MM.1S (cell line): Measurements from ENCODE around the gene ZNF124.

Source experiments
- DNase-seq: peaks from one replicate; pipeline ENCODE4 v3.0.0-alpha.2; 2015
- H2AFZ ChIP-seq: fragments of 300-600 bp; sonication (generic); 2 replicates; pipeline ENCODE4 v1.6.0; 2016; ENCODE audit warnings: antibody characterized with exemption, low read length
- H3F3A ChIP-seq: fragments of 300-600 bp; sonication (generic); 2 replicates; pipeline ENCODE4 v1.6.1; 2016; ENCODE audit warnings: mild to moderate bottlenecking, antibody characterized with exemption, low read length, moderate library complexity, mixed read lengths; ENCODE audit not compliant: insufficient read depth
- H3K27ac ChIP-seq: fragments of 300-600 bp; sonication (generic); 2 replicates; pipeline ENCODE4 v1.5.1; 2016; ENCODE audit warnings: mild to moderate bottlenecking, low read length
- H3K27me3 ChIP-seq: fragments of 300-600 bp; sonication (generic); replicated peaks from 2 replicates; pipeline ENCODE4 v1.6.0; 2016; ENCODE audit warnings: low read length; ENCODE audit not compliant: insufficient read depth
- H3K36me3 ChIP-seq: fragments of 300-600 bp; sonication (generic); replicated peaks from 2 replicates; pipeline ENCODE4 v1.6.1; 2016; ENCODE audit warnings: mild to moderate bottlenecking, low read length, mixed read lengths; ENCODE audit not compliant: insufficient read depth
- H3K4me1 ChIP-seq: fragments of 300-600 bp; sonication (generic); 2 replicates; pipeline ENCODE4 v1.6.1; 2016; ENCODE audit warnings: low read length, mixed read lengths
- H3K4me2 ChIP-seq: fragments of 300-600 bp; sonication (generic); 2 replicates; pipeline ENCODE4 v1.6.0; 2016; ENCODE audit warnings: low read depth, low read length
- H3K4me3 ChIP-seq: fragments of 300-600 bp; sonication (generic); 2 replicates; pipeline ENCODE4 v1.5.1; 2016; ENCODE audit warnings: low read length, mixed read lengths
- H3K79me2 ChIP-seq: fragments of 300-600 bp; sonication (generic); 2 replicates; pipeline ENCODE4 v1.6.1; 2016; ENCODE audit warnings: mixed run types, low read length, mixed read lengths
- H3K9ac ChIP-seq: fragments of 300-600 bp; sonication (generic); 2 replicates; pipeline ENCODE4 v1.6.1; 2016; ENCODE audit warnings: low read length, mixed read lengths
- H3K9me2 ChIP-seq: fragments of 300-600 bp; sonication (generic); replicated peaks from 2 replicates; pipeline ENCODE4 v1.6.1; 2016; ENCODE audit warnings: mild to moderate bottlenecking, low read length, mixed read lengths; ENCODE audit not compliant: insufficient read depth
- H3K9me3 ChIP-seq: fragments of 300-600 bp; sonication (generic); replicated peaks from 2 replicates; pipeline ENCODE4 v1.6.1; 2016; ENCODE audit warnings: mild to moderate bottlenecking, low read length, mixed read lengths; ENCODE audit not compliant: insufficient read depth
- H4K20me1 ChIP-seq: fragments of 300-600 bp; sonication (generic); 2 replicates; pipeline ENCODE4 v1.6.1; 2016; ENCODE audit warnings: mild to moderate bottlenecking, low read length, moderate library complexity, mixed read lengths; ENCODE audit not compliant: insufficient read depth
- CTCF ChIP-seq: fragments of 300-600 bp; sonication (generic); IDR thresholded peaks from 2 replicates; pipeline ENCODE4 v1.5.1; 2016; ENCODE audit warnings: antibody characterized with exemption, low read length, mixed read lengths
- EZH2 ChIP-seq: fragments of 300-600 bp; sonication (generic); optimal IDR thresholded peaks from 2 replicates; pipeline ENCODE3; 2017; ENCODE audit warnings: low read depth, mild to moderate bottlenecking, antibody characterized with exemption, low read length, mixed read lengths
- EZH2phosphoT487 ChIP-seq: fragments of 300-600 bp; sonication (generic); IDR thresholded peaks from 2 replicates; pipeline ENCODE4 v1.6.1; 2018; ENCODE audit warnings: antibody characterized with exemption, low read length

The ZNF124 gene

GRCh38 chr1:247111700-247112478 lies 59.9 kb downstream of the ZNF124 start:
- Histone ChIP-seq H2AFZ (no peak overlapping the region), H3K36me3 (no peaks in the 10 kb centered on the region), H3K27ac (no peak overlapping the region), H3K9ac (no peak overlapping the region), H3K9me3 (no peaks in the 10 kb centered on the region), H3K27me3 (peaks cover 8% of the 10 kb centered on the region; the same call in 1 of the 2 replicates), H3F3A (no peaks in the 10 kb centered on the region), H4K20me1 (no peaks in the 10 kb centered on the region), H3K4me3 (no peak overlapping the region), H3K4me2 (no peak overlapping the region), H3K4me1 (no peaks in the 10 kb centered on the region), H3K9me2 (no peaks in the 10 kb centered on the region), H3K79me2 (no peaks in the 10 kb centered on the region)
- DNase-seq, result no peak
- TF ChIP-seq CTCF (no peak), EZH2phosphoT487 (no peak), EZH2 (no peak)

GRCh38 chr1:247111259-247111699 lies 60.5 kb downstream of the ZNF124 start:
- no peak overlapping the region for H3K4me3 ChIP-seq

GRCh38 chr1:247110627-247111258 lies 61.1 kb downstream of the ZNF124 start:
- Histone ChIP-seq H3K4me3 (no peak overlapping the region), H3K27ac (no peak overlapping the region), H3K4me1 (no peaks in the 10 kb centered on the region), H3K9me3 (no peaks in the 10 kb centered on the region), H3K36me3 (no peaks in the 10 kb centered on the region), H4K20me1 (no peaks in the 10 kb centered on the region), H3K4me2 (no peak overlapping the region), H3K9ac (no peak overlapping the region), H2AFZ (no peak overlapping the region), H3K27me3 (peaks cover 10% of the 10 kb centered on the region; the same call in 1 of the 2 replicates), H3K79me2 (no peaks in the 10 kb centered on the region), H3K9me2 (no peaks in the 10 kb centered on the region), H3F3A (no peaks in the 10 kb centered on the region)
- TF ChIP-seq EZH2, result no peak
- TF ChIP-seq CTCF, result no peak
- TF ChIP-seq EZH2phosphoT487, result no peak
- DNase-seq, result no peak

More at GRCh38 chr1:247111259-247111699, 60.5 kb downstream of the ZNF124 start:
- Histone ChIP-seq H4K20me1 (no peaks in the 10 kb centered on the region), H3K4me2 (no peak overlapping the region), H3K9ac (no peak overlapping the region), H3K27ac (no peak overlapping the region), H3K79me2 (no peaks in the 10 kb centered on the region), H3K27me3 (peaks cover 10% of the 10 kb centered on the region; the same call in 1 of the 2 replicates), H3K4me1 (no peaks in the 10 kb centered on the region), H3F3A (no peaks in the 10 kb centered on the region), H3K9me3 (no peaks in the 10 kb centered on the region), H3K9me2 (no peaks in the 10 kb centered on the region), H2AFZ (no peak overlapping the region), H3K36me3 (no peaks in the 10 kb centered on the region)
- TF ChIP-seq EZH2phosphoT487, result no peak
- TF ChIP-seq CTCF, result no peak
- TF ChIP-seq EZH2, result no peak
- no peak for DNase-seq
